KOPT-K1 (cell line): ENCODE results near the gene RPS6KA4.

Experiments
- H3K27ac ChIP-seq: fragments of 200-600 bp; sonication (generic); 2 replicates; pipeline ENCODE4 v1.5.1; 2016; ENCODE audit warnings: antibody characterized with exemption, mild to moderate bottlenecking, low read depth, low read length; ENCODE audit not compliant: poor library complexity, severe bottlenecking
- H3K36me3 ChIP-seq: fragments of 200-600 bp; sonication (generic); 2 replicates; pipeline ENCODE4 v1.5.1; 2017; ENCODE audit warnings: antibody characterized with exemption, mild to moderate bottlenecking, low read length, moderate library complexity; ENCODE audit not compliant: insufficient read depth
- H3K9me3 ChIP-seq: fragments of 200-600 bp; sonication (generic); 2 replicates; pipeline ENCODE4 v1.5.1; 2017; ENCODE audit warnings: antibody characterized with exemption, low read length, mild to moderate bottlenecking; ENCODE audit not compliant: insufficient read depth, poor library complexity, severe bottlenecking

RPS6KA4 gene

DNA sequence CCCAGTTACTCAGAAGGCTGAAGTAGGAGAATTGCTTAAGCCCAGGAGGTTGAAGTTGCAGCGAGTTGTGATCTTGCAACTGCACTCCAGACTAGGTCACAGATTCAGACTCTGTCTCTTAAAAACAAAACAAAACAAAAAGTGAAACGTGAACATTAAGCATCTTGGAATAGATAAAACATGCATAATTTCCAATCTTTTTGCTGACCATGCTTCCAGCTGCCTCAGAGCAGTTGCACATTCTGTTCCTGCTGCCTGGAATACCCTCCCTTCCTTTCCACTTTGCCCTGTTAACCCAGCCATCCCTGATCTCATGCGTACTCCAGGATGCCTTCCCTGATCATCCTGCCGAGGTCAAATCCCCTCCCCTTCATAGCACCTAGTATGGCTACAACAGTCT lies 19.7 kb upstream of the RPS6KA4 start:
- peaks cover 16% of the 10 kb centered on the region for H3K36me3 ChIP-seq
- no peaks in the 10 kb centered on the region for H3K9me3 ChIP-seq
- H3K27ac ChIP-seq, result peak overlapping the region; percentile 81

DNA sequence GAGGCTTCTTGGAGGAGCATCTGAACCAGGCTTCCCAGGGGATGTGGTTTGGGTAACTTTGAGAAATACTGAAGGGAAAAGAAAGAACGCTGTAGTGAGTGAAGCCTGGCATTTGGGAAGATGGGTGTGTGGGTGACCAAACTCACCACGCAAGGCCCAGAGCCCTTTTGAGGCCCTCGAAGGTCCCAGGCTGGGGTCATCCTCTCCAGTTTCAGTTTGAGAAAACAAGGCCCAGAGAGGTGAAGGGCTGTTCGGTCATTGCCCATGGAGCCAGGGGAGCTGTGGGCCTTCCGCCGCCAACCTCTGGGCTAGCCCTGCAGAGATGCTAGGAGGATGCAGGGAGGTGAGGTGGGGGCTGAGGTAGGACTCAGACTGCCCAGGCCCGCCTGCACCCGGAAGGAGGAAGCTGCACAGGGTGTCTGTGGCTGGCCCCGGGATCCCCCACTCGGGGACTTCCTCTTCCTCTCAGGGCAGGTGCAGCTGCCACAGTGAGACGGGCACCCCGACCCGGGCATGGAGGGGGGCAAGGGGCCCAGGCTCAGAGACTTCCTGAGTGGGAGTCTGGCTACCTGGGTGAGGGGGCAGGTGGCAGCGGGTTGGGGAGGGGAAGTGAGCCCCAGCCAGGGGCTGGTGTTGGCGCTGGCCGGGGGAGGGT lies 19.1 kb upstream of the RPS6KA4 start, which contains the start of gene CCDC88B:
CCDC88B (plus strand) TSS at position 451 of the 655 bp plus-strand sequence; CDS start at position 514, 63 bp downstream.
- Histone ChIP-seq H3K36me3 (peaks cover 18% of the 10 kb centered on the region), H3K27ac (peak within 1 kb of the TSS; percentile 81), H3K9me3 (no peaks in the 10 kb centered on the region)

DNA sequence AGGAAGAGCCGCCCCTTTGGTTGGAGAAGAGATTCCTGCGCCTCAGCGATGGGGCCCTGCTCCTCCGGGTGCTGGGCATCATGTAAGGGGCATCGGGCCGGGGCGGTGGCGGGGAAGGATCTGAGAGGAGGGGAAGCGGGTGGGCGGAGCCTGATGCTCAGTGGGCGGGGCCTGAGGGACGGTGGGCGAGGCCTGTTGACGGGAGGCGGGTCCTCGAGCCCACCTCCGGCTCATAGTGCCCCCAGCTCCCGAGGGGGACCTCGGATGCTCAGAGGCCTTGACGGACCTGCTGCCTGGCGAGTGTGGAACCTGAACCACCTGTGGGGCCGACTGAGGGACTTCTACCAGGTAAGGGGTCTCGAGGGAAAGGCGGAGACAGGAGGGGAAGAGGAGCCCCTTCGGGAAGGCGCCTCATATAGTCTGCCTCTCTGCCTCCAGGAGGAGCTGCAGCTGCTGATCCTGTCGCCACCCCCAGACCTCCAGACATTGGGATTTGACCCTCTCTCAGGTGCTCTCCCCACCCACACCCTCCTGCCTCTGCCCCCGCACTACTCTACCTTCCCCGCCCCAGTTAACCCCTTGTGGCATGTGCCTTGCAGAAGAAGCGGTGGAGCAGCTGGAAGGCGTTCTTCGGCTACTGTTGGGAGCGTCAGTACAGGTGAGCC lies 18.2 kb upstream of the RPS6KA4 start:
- Histone ChIP-seq H3K36me3 (peaks cover 18% of the 10 kb centered on the region), H3K27ac (peak overlapping the region; percentile 81), H3K9me3 (no peaks in the 10 kb centered on the region)

DNA sequence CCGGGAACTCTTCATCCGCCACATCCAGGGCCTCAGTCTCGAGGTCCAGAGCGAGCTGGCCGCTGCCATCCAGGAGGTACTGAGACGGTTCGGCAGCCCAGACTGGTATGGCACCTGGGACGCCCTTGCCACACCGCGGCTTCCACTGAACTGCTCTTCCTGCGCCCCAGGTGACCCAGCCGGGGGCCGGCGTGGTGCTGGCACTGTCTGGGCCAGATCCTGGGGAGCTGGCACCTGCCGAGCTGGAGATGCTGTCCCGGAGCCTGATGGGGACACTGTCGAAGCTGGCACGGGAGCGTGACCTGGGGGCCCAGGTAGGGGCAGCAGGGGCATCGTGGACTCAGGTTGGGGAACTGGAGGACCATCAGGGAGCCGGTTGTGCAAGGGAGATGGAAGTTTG lies 17.5 kb upstream of the RPS6KA4 start:
- H3K9me3 ChIP-seq, result no peaks in the 10 kb centered on the region
- H3K36me3 ChIP-seq, result peaks cover 18% of the 10 kb centered on the region
- no peak overlapping the region for H3K27ac ChIP-seq

DNA sequence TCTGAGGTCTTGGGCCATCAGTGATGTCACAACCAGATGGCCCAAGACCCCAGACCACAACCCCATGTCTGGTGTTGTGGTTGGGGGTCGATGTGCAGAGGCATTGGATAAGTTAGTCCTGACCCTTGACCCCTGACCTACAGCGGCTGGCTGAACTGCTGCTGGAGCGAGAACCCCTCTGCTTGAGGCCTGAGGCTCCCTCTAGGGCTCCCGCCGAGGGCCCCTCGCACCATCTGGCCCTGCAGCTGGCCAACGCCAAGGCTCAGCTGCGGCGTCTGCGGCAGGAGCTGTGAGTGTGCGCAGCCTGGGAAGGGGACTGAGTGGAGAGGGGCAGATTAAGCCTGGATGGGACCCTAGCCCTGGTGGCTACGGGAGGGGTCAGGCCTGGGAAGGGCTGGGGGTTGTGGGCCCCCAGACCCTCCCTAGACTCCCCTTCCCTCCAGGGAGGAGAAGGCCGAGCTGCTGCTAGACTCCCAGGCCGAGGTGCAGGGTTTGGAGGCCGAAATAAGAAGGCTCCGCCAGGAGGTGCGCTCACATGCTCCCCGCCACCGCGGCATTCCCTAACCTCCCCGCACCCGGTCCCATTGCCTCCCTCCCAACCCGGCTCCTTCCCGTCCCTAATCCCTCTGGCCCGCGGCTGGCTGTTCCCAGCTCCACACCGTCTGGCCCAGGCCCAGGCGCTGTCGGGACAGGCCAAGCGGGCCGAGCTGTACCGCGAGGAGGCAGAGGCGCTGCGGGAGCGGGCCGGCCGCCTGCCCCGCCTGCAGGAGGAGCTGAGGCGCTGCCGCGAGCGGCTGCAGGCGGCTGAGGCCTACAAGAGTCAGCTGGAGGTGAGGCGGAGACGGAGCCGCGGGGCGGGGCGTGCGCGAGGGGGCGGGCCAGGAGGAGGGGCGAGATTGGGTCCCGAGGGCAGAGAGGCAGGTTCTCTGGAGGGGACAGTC lies 16.8 kb upstream of the RPS6KA4 start:
- no peaks in the 10 kb centered on the region for H3K9me3 ChIP-seq
- peak overlapping the region; percentile 38 for H3K27ac ChIP-seq
- peaks cover 18% of the 10 kb centered on the region for H3K36me3 ChIP-seq

DNA sequence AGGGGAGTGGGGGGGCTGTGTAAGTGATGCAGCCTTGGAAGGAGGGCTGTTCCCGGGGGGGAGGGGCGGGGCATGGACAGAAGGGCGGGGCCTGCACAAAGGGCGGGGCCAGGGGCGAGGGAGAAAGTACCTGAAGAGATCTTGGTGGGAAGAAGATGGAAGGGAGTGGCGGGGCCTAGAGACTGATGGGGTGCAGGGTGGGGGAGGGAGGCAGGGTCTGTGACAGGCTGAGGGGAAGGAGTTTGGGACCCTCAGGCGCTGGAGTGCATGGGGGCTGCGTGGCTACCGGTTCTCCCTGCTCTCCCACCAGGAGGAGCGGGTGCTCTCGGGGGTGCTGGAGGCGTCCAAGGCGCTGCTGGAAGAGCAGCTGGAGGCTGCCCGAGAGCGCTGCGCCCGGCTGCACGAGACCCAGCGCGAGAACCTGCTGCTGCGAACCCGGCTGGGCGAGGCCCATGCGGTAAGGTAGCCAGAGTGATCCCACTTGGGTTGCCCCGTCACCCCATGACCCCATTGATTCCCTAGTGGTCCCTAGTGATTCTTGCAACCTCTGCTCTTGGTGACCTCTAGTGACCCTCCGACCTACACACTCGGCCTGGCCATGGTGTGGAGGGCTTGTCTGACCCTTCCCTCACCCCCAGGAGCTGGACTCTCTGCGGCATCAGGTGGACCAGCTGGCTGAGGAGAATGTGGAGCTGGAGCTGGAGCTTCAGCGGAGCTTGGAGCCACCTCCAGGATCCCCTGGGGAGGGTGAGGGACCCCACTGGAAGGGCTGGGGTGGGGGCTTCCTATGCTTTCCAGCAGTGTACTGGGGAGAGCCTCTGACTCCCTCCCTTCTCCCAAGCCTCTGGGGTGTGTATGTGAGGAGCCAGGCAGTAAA lies 15.9 kb upstream of the RPS6KA4 start:
- Histone ChIP-seq H3K36me3 (0 out of 2 replicates have a peak, but pooled peaks cover 11% of the 10 kb centered on the region), H3K27ac (no peak overlapping the region), H3K9me3 (no peaks in the 10 kb centered on the region)

DNA sequence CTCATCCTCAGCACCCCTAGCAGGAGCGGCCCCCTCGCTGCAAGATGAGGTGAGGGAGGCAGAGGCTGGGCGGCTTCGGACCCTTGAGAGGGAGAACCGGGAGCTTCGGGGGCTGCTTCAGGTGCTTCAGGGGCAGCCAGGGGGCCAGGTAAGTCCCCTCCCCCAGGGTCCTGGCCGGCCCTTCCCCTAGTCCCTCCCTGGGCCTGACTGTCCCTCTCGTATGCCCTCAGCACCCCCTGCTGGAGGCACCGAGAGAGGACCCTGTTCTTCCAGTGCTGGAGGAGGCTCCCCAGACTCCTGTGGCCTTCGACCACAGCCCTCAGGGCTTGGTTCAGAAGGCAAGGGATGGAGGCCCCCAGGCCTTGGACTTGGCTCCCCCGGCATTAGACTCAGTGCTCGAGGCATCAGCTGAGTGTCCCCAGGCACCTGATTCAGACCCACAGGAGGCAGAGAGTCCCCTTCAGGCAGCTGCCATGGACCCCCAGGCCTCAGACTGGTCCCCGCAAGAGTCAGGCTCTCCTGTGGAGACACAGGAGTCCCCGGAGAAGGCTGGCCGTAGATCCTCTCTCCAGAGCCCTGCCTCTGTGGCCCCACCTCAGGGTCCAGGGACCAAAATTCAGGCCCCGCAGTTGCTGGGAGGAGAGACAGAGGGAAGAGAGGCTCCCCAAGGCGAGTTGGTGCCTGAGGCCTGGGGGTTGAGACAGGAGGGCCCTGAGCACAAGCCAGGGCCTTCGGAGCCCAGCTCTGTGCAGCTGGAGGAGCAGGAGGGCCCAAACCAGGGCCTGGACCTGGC lies 15.0 kb upstream of the RPS6KA4 start:
- Histone ChIP-seq H3K36me3 (0 out of 2 replicates have a peak, but pooled peaks cover 11% of the 10 kb centered on the region), H3K9me3 (no peaks in the 10 kb centered on the region), H3K27ac (no peak overlapping the region)

DNA sequence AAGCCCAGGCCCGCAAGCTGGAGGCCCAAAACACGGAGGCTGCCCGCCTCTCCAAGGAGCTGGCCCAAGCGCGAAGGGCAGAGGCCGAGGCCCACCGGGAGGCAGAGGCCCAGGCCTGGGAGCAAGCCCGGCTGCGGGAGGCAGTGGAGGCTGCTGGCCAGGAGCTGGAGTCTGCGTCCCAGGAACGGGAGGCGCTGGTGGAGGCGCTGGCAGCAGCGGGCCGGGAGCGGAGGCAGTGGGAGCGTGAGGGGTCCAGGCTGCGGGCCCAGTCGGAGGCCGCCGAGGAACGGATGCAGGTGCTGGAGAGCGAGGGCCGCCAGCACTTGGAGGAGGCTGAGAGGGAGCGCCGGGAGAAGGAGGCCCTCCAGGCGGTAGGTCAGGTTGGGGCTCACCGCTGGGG lies 14.2 kb upstream of the RPS6KA4 start:
- no peak overlapping the region for H3K27ac ChIP-seq

DNA sequence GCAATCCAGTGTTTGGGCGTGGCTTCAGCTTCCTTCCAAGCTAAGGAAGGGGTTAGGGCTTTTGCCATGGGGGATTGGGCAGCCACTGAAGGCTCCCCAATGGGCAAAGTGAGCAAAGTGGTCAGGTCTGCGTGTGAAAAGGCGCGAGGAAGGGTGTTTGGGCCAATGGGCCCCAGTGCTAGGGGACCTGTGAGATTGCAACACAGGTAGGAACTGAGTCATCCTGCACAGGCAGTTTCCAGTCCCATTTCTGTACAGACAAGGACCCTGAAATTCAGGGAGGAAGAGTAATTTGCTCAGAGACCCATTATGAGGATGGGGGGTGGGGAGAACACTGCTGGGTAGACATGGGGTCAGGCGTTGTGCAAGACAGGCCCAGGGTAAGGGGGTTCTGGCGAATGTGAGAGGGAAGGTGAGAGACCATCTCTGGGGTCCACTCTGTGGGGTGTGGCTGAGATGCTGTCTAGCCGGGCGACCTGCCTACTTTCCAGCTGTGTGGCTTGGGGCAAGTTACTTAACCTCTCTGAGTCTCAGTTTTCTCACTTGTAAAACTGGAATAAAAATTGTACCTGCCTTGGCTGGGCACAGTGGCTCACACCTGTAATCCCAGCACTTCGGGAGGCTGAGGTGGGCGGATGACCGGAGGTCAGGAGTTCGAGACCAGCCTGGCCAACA lies 11.6 kb upstream of the RPS6KA4 start:
- Histone ChIP-seq H3K27ac (no peak overlapping the region), H3K36me3 (peaks cover 11% of the 10 kb centered on the region; the same call in 1 of the 2 replicates), H3K9me3 (no peaks in the 10 kb centered on the region)

More for the DNA sequence above, 14.2 kb upstream of the RPS6KA4 start:
- Histone ChIP-seq H3K9me3 (no peaks in the 10 kb centered on the region), H3K36me3 (peaks cover 11% of the 10 kb centered on the region; the same call in 1 of the 2 replicates)

DNA sequence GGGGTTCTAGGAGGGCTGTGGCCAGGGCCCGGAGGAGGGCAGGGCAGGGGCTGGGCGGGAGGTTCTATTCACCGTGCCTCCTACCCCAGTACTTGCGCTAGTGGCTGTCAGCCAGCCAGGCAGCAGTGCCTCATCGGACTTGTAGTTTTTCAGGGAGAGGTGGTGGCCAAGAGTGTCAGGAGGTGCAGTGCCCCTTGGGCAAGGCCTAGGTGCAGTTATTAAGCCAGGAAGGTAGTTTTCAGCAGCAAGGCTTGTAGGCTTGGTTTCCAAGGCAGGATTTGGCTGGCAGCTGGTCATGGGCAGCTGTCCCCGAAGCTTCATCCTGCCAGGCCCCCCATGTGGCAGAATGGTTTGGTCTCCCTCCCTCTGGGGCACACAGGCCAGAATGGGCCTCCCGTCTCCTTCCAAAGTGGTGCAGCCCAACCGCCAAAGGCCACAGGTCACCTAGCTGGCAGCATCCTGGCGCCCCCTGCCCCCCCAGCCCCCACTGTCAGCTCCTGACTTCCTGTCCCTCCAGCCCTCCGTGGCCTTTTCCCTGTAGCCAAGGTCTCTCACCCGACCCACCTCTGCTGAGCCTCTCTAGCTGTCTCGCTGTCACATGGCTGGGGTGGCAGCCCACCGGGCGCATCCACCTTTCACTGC lies 10.5 kb upstream of the RPS6KA4 start:
- no peak overlapping the region for H3K27ac ChIP-seq
- H3K9me3 ChIP-seq, result no peaks in the 10 kb centered on the region
- H3K36me3 ChIP-seq, result peaks cover 12% of the 10 kb centered on the region; the same call in 1 of the 2 replicates

DNA sequence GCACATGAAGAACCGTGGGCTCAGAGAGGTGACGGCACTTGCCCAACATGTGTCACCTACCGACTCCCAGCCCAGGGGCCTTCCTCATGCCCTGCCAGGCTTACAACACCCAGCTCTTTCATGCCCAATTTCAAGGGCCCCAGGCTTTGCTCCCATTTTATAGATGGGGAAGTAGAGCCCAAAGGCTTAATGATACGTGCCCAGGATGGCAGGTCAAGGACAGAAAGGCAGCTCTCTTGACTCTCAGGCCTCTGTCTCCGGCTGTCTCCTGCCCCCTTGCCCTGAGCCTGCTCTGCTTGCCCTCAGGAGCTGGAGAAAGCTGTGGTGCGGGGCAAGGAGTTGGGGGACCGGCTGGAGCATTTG lies 10.0 kb upstream of the RPS6KA4 start:
- Histone ChIP-seq H3K36me3 (peaks cover 13% of the 10 kb centered on the region; the same call in 1 of the 2 replicates), H3K9me3 (no peaks in the 10 kb centered on the region), H3K27ac (no peak overlapping the region)

DNA sequence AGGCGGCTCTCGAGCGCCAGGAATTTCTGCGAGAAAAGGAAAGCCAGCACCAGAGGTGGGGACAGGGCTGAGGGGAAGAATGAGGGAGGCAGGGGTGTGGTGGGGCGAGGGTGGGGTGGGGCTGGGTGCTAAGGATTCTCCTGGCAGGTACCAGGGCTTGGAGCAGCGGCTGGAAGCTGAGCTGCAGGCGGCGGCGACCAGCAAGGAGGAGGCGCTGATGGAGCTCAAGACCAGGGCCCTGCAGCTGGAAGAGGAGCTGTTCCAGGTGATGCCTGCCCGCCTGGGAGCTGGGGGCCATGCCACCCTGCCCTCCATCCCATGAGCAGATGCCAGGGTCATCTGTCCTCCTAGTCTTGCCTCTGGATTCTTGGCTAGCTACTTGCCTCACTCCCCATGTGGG lies 9.6 kb upstream of the RPS6KA4 start:
- H3K27ac ChIP-seq, result no peak overlapping the region
- no peaks in the 10 kb centered on the region for H3K9me3 ChIP-seq

DNA sequence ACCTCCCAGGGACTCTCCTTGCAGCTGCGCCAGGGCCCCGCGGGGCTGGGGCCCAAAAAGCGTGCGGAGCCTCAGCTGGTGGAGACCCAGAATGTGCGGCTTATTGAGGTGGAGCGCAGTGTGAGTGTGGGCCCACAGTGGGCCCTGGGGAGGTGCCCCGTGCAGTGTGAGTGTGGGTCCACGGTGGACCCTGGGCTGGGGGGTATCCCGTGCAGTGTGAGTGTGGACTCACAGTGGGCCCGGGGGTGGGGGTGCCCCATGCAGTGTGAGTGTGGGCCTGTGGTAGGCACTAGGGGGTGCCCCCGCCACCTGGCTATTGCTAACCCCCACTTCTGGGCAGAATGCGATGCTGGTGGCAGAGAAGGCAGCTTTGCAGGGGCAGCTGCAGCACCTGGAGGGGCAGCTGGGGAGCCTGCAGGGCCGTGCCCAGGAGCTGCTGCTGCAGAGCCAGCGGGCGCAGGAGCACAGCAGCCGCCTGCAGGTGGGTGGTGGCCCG lies 7.8 kb upstream of the RPS6KA4 start:
- Histone ChIP-seq H3K27ac (no peak overlapping the region), H3K9me3 (no peaks in the 10 kb centered on the region), H3K36me3 (peaks cover 17% of the 10 kb centered on the region; the same call in 1 of the 2 replicates)

More for the DNA sequence above, 9.6 kb upstream of the RPS6KA4 start:
- peaks cover 12% of the 10 kb centered on the region; the same call in 1 of the 2 replicates for H3K36me3 ChIP-seq
